Neutrophil (primary cell): ENCODE results near the gene LRRC75B.
"Not testable (repeated sequence)": the region's sequence is repeated elsewhere in the genome, so short reads cannot be mapped to it uniquely, and the experiment has no call there.

Source experiments
- H3K27ac ChIP-seq: fragments of 200-600 bp; sonication (generic); 2 replicates; pipeline ENCODE4 v1.5.1; 2016; ENCODE audit warnings: mild to moderate bottlenecking, moderate library complexity
- H3K27me3 ChIP-seq: fragments of 200-600 bp; sonication (generic); 2 replicates; pipeline ENCODE4 v1.6.0; 2016; ENCODE audit warnings: mild to moderate bottlenecking
- H3K36me3 ChIP-seq: fragments of 200-600 bp; sonication (generic); 2 replicates; pipeline ENCODE4 v1.5.1; 2017
- H3K4me1 ChIP-seq, 2 experiments: fragments of 200-600 bp in 1 of 2; sonication (generic) in 1 of 2; 1 replicate in 1 of 2; 2 replicates in 1 of 2; pipeline versions ENCODE4 v1.5.1 to v1.6.1; 2013 to 2016; ENCODE audit warnings: low read depth in 1 of 2, low read length in 1 of 2, mild to moderate bottlenecking in 1 of 2, moderate library complexity in 1 of 2; ENCODE audit not compliant: control insufficient read depth in 1 of 2, insufficient read depth in 1 of 2
- H3K4me3 ChIP-seq, 2 experiments: fragments of 200-600 bp in 1 of 2; sonication (generic) in 1 of 2; 1 replicate in 1 of 2; 2 replicates in 1 of 2; pipeline ENCODE4 v1.5.1; 2013 to 2016; ENCODE audit warnings: low read depth in 1 of 2, low read length in 1 of 2, mild to moderate bottlenecking in 1 of 2, moderate library complexity in 1 of 2
- H3K9me3 ChIP-seq: fragments of 200-600 bp; sonication (generic); 2 replicates; pipeline ENCODE4 v1.5.1; 2016
- CTCF ChIP-seq: fragments of 200-600 bp; sonication (generic); IDR thresholded peaks from 2 replicates; pipeline ENCODE4 v1.5.1; 2016; ENCODE audit warnings: antibody characterized with exemption

The LRRC75B gene

GRCh38 chr22:24554313-24555164 is 38.3 kb downstream of the LRRC75B start, which contains the start of gene GUCD1:
Gene GUCD1, minus strand, starts transcription at chr22:24555138. Its CDS starts 147 bp downstream, at chr22:24554991.
- Histone ChIP-seq H3K9me3 (no peaks in the 10 kb centered on the region), H3K27ac (peak within 1 kb of the TSS; percentile 99), H3K27me3 (no peaks in the 10 kb centered on the region), H3K4me3 (peak within 1 kb of the TSS; percentile 93 to 98), H3K36me3 (peaks cover 32% of the 10 kb centered on the region), H3K4me1 (peaks cover 55% of the 10 kb centered on the region in 2 experiments)
- TF ChIP-seq CTCF = no peak

- Histone ChIP-seq H3K4me1 (peaks cover 55 to 56% of the 10 kb centered on the region in 2 experiments), H3K27me3 (no peaks in the 10 kb centered on the region), H3K9me3 (no peaks in the 10 kb centered on the region), H3K4me3 (peak overlapping the region; percentile 93 to 98), H3K36me3 (peaks cover 31% of the 10 kb centered on the region), H3K27ac (peak overlapping the region; percentile 99)
- no peak for TF ChIP-seq CTCF
Measured at GRCh38 chr22:24553597-24554312, 39.1 kb downstream of the LRRC75B start.

- Histone ChIP-seq H3K4me1 (peaks cover 55 to 56% of the 10 kb centered on the region in 2 experiments), H3K27ac (peak overlapping the region; percentile 99)
- H3K4me3 ChIP-seq = not testable (repeated sequence)
Measured at GRCh38 chr22:24552503-24553286, 40.2 kb downstream of the LRRC75B start.

GRCh38 chr22:24550902-24551435 is 41.9 kb downstream of the LRRC75B start:
- TF ChIP-seq CTCF = no peak
- peaks cover 47% of the 10 kb centered on the region for H3K36me3 ChIP-seq
- no peaks in the 10 kb centered on the region for H3K9me3 ChIP-seq
- H3K27me3 ChIP-seq = no peaks in the 10 kb centered on the region
- H3K4me3 ChIP-seq = no peak overlapping the region
- H3K4me1 ChIP-seq = peaks cover 41 to 44% of the 10 kb centered on the region in 2 experiments
- H3K27ac ChIP-seq = peak overlapping the region; percentile 81

More at GRCh38 chr22:24552503-24553286, 40.2 kb downstream of the LRRC75B start:
- not testable (repeated sequence) for H3K27me3 ChIP-seq, H3K9me3 ChIP-seq
- peaks cover 33% of the 10 kb centered on the region for H3K36me3 ChIP-seq

GRCh38 chr22:24550028-24550901 is 42.6 kb downstream of the LRRC75B start:
- peaks cover 40 to 43% of the 10 kb centered on the region in 2 experiments for H3K4me1 ChIP-seq
- peak overlapping the region in 1 of 2 experiments; percentile 6 for H3K4me3 ChIP-seq
- peaks cover 52% of the 10 kb centered on the region for H3K36me3 ChIP-seq
- no peaks in the 10 kb centered on the region for H3K9me3 ChIP-seq
- no peaks in the 10 kb centered on the region for H3K27me3 ChIP-seq
- peak overlapping the region; percentile 81 for H3K27ac ChIP-seq
- TF ChIP-seq CTCF = no peak
